ENCODE data around the gene RPL29. TPM values are rescaled to one million over a fixed set of nuclear protein-coding genes. Genes with fewer than 3 reads are reported as not detected.

RPL29 gene
- total RNA-seq, 2 donors from 2014 or later: 370 to 792 TPM

DNA sequence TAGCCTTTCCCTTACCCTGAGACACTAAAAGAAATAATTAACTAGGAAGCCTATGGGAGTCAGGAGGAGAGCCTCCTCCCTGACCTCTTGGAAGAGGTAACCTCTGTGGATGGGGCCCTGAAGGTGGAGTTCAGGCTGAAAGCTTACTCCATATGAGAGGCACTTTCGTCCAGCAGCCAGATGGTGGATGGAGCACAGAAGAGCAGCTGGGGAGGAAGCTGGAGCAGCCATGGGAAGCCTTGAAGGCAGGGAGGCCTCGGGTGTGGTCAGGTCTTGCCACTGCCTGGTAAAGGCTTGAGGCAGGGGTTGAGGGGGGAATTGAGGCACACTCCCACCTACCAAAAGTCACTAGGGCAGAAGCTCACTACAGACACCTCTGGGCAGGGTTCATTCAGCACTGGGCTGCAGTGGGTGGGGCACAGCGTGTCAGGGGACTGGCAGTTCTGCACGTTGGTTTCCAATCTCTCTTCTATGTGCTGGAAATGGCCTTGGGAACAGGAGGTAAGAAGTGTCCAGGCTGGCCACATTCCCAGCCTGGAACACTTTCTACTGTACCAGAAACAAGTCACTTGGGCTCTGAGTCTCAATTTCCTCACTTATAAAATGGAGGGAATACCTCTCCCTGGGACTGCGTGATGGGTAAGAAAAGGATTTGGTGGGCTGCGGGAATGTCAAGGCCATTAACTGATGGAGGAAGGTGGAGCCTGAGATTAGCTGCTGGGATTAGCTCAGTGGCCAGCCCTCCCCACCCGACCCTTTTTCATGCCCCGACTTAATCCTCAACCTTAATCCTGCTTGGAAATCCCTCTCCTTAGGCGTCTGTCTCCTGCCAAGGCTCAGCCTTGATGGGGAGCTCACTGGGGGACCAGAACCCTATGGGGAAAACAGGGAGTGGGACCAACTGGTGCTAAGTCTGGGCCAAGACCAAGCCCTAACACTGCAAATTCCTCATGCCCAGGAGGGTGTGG is 33.8 kb downstream of the RPL29 start:
- H3K27me3 ChIP-seq: no peaks in the 10 kb centered on the region
- no peaks in the 10 kb centered on the region for H3K9me3 ChIP-seq
- peaks cover 32% of the 10 kb centered on the region for H3K4me1 ChIP-seq
- ATAC-seq (peak; percentile 60), DNase-seq (peak in 3 of 4 donors; percentile 46 to 69 (median 65))
- no peak overlapping the region for H3K4me3 ChIP-seq
- intact Hi-C loops (cut with DNase I): no loop called here
- TF ChIP-seq, protein P1, sequence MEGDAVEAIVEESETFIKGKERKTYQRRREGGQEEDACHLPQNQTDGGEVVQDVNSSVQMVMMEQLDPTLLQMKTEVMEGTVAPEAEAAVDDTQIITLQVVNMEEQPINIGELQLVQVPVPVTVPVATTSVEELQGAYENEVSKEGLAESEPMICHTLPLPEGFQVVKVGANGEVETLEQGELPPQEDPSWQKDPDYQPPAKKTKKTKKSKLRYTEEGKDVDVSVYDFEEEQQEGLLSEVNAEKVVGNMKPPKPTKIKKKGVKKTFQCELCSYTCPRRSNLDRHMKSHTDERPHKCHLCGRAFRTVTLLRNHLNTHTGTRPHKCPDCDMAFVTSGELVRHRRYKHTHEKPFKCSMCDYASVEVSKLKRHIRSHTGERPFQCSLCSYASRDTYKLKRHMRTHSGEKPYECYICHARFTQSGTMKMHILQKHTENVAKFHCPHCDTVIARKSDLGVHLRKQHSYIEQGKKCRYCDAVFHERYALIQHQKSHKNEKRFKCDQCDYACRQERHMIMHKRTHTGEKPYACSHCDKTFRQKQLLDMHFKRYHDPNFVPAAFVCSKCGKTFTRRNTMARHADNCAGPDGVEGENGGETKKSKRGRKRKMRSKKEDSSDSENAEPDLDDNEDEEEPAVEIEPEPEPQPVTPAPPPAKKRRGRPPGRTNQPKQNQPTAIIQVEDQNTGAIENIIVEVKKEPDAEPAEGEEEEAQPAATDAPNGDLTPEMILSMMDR (IDR thresholded peaks at IDR 0.05): no peak
- no peak for TF ChIP-seq POLR2A (IDR thresholded peaks at IDR 0.05)
- no peak overlapping the region for H3K27ac ChIP-seq
- 40 to 56% methylated on average over 9 of the region's 9 CpGs for WGBS, 2 donors
- no peaks in the 10 kb centered on the region for H3K36me3 ChIP-seq (replicated peaks in 1 of 2; ENCODE audit: insufficient read depth in 1 of 2, low read depth in 2 of 2)

DNA sequence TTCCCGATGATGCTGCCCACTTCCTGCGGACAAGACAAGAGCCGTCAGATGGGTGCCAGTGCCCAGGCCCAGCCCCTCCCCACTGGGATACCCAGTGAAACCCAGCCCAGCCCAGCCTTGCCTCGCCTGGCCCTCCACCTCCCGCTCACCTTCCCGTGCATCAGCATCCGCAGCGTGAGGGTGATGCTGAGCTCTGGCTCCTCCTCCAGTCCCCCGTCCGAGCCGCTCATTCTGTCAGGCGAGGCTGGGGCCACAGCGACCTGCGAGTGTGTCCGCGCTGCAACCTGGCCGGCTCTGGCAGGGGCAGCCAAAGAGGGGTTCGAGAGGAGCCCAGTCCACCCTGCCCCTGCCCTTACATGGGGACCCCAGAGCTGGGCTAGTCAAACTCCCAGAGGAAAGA is 34.7 kb downstream of the RPL29 start:
- DNase-seq: no peak
- no peak for ATAC-seq
- WGBS, 2 donors: 90 to 93% methylated on average over 2 to 18 of the region's 18 CpGs
- TF ChIP-seq, protein P1 (IDR thresholded peaks at IDR 0.05): no peak
- no peak for TF ChIP-seq POLR2A (IDR thresholded peaks at IDR 0.05)
- H3K4me3 ChIP-seq: no peak overlapping the region
- H3K9me3 ChIP-seq: no peaks in the 10 kb centered on the region
- peaks cover 32% of the 10 kb centered on the region for H3K4me1 ChIP-seq
- H3K27me3 ChIP-seq: no peaks in the 10 kb centered on the region
- intact Hi-C loops (cut with DNase I): no loop called here
- no peak overlapping the region for H3K27ac ChIP-seq
- H3K36me3 ChIP-seq (replicated peaks in 1 of 2; ENCODE audit: insufficient read depth in 1 of 2, low read depth in 2 of 2): no peaks in the 10 kb centered on the region

DNA sequence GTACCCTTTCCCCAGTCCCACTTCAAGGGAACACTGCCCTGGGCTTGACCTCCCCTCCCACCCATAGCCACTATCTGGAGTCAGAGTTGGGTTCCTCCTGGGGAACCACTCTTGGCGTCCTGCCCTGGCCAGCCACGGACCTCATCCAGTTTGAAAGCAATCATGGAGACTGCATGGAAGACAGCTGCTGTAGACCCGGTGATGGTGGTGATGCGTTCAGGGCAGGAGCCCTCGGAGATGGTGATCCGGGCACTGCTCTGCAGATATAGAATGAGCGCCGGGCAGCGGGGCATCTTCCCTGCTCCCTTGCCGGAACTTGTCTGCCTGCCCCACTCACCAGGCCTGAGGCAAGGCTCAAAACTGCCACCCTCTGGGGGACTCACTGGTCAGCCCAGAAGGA is 35.3 kb downstream of the RPL29 start:
- Histone ChIP-seq H3K27ac (no peak overlapping the region), H3K36me3 (replicated peaks in 1 of 2; ENCODE audit: insufficient read depth in 1 of 2, low read depth in 2 of 2) (no peaks in the 10 kb centered on the region), H3K9me3 (no peaks in the 10 kb centered on the region), H3K27me3 (no peaks in the 10 kb centered on the region), H3K4me1 (peaks cover 35% of the 10 kb centered on the region), H3K4me3 (no peak overlapping the region)
- no peak for TF ChIP-seq POLR2A (IDR thresholded peaks at IDR 0.05)
- TF ChIP-seq, protein P1 (IDR thresholded peaks at IDR 0.05): no peak
- WGBS, 2 donors: 89% methylated on average over 5 to 10 of the region's 10 CpGs
- ATAC-seq (no peak), DNase-seq (no peak)
- intact Hi-C loops (cut with DNase I): no loop called here

DNA sequence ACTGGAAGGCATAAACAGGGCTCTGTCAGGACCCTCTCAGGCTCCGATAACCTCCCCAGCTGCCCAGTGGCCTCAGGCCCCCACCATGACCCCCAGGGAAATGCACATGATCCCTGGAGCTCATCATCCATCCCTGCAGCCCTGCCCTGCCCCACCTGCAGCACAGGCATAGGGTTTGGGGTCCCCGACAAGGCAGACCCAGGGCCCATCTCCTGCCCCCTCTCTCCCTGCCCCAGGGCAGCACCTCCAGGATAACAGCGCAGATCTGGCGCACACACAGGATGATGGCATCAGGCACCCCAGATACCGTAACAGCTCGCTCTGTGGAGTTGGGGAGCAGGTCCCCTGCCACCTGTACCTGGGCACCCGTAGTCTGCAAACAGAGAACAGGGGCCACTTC is 36.0 kb downstream of the RPL29 start:
- WGBS, 2 donors: 94 to 96% methylated on average over 3 to 7 of the region's 7 CpGs
- H3K36me3 ChIP-seq (replicated peaks in 1 of 2; ENCODE audit: insufficient read depth in 1 of 2, low read depth in 2 of 2): no peaks in the 10 kb centered on the region
- H3K4me1 ChIP-seq: peaks cover 35% of the 10 kb centered on the region
- H3K9me3 ChIP-seq: no peaks in the 10 kb centered on the region
- ATAC-seq: no peak
- no peak overlapping the region for H3K4me3 ChIP-seq
- intact Hi-C loops (cut with DNase I): no loop called here
- TF ChIP-seq POLR2A (IDR thresholded peaks at IDR 0.05): no peak
- TF ChIP-seq, protein P1 (IDR thresholded peaks at IDR 0.05): no peak
- no peak for DNase-seq
- H3K27me3 ChIP-seq: no peaks in the 10 kb centered on the region
- no peak overlapping the region for H3K27ac ChIP-seq

Measured in body of pancreas (tissue), 4 donors.